Measurements from ENCODE around the gene ANKRD63.

Gene ANKRD63

DNA sequence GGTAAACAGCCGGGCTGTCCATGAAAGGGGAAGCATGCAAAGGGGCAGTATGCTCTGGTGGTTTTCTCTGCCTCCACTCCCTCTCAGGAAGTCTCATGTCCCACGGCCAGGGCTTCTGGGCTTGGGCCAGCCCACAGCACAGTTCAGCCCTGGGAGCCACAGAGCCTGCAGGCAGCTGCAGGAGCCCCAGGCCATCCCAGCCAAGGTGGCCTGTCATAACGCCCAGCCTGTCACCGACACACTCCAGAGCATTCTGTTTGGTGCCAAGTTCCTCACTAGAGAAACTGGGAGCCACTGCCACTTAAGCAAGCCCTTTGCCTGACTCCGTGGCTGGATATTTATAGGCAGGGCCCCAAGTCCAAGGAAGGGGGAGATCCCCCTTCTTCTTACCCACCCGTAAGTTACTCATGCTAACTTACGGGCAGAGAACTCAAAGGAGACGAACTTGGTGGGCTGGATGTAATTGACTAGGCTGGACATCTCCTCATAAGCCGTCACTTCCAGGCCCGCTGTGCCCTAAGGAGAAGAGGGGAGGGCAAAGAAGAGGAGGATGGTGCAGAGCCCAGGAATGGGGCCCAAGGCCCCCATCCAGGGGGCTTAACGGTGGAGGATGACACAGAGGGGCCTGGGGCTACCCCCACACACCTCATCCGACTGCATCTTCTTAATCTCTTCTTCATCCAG lies 13.2 kb upstream of the ANKRD63 start:
- no peak for DNase-seq (ENCODE audit: low read depth)

DNA sequence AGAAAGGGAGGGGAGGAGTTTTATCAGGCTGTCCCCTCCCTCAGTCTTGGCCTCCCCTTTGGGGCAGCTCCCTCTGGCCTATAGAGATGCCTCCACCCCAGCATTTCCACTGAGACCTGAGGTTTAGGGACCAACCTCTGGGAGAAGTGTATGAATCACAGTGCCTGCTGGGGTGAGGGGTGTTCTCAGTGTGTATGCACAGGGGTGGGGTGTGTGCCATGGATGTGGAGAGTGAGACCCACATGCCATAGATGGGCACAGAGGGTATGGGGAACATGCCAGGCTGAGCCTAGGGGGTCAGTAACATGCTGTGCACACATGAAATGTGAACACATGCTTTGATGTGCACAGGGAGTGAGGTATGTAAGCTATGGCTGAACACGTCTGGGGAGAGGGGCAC lies 12.4 kb upstream of the ANKRD63 start:
- DNase-seq (ENCODE audit: low read depth): no peak

DNA sequence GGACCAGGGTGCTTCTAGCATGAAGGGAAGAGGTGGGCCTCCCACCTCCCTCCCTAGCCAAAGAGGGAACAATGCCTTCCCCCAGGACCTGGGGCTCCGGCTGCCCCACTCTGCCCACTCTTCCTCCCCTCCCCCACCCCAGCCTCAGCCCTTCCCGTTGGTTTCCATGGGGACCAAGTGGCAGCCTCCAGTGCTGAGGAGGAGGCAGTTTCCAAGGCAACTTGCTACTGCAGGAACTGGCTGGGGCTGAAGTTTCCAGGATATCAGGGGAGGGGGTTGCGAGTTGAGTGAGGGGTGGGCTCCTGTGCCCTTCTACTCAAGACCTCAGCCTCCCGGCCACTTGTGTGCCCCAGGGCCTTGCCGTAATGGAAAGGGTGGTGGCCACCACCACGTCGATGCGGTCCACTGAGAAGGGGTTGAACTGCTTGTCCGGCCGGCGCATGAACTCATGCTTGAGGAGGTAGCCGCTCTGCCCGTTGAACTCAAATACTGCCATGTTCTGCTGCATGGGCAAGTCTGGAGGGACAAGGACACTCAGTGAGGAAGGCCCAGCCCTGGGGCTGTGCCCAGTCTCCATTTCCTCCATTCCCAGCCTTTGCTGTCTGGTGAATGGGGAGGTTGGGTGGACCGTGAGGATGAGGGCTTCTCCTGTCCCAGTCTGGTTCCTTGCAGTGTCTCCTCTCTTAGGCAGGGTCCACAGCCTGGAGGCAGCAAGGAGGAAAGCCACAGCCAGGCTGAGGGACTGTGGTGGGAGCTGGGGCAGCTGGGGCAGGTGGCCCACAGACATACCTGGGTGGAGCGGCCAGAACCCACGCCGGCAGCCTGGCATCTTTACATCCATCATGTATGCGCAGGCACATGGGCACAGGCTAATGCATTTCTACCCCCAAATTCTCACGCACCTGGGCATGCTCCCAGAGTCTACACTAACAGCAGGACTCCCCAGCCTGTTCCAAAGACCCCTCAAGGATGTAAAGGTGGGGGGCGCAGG lies 11.3 kb upstream of the ANKRD63 start:
- DNase-seq (ENCODE audit: low read depth): no peak

DNA sequence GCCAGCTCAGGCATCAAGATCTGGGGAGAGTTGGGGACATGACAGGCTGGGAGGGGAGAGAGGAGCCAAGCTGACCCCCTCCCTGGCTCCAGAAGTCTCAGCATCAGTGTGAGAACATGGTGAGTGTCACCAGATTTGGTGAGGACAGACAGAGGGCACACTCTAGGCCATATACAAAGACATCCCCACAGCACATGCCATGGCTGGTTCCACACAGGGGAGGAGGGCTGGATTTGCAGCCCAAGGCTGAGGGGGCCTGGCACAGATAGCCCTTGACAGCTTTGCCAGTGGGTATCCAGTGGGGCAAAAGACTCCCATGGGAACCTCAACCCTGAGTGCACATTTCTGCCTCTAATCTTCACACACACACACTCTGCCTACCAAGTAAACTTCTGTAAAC lies 10.1 kb upstream of the ANKRD63 start:
- DNase-seq (ENCODE audit: low read depth): no peak

DNA sequence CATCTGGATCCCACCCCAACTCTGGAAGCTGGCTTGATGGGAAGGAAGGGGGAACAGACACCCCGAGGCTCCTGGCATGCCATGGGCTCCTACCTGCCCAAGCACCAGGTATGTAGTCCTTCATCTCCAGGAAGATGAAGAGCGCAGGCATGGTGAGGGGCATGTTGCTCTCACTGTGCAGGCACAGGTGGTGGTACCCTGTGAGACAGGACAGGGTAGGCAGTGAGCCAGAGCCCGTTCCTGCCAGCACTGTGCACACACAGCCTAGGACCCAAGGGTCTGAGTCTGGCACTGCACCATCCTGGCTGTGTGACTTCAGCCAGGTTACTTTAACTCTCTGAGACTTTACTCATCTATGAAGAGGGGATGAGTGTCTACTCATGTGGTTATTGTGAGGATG lies 9.4 kb upstream of the ANKRD63 start:
- no peak for DNase-seq (ENCODE audit: low read depth)

DNA sequence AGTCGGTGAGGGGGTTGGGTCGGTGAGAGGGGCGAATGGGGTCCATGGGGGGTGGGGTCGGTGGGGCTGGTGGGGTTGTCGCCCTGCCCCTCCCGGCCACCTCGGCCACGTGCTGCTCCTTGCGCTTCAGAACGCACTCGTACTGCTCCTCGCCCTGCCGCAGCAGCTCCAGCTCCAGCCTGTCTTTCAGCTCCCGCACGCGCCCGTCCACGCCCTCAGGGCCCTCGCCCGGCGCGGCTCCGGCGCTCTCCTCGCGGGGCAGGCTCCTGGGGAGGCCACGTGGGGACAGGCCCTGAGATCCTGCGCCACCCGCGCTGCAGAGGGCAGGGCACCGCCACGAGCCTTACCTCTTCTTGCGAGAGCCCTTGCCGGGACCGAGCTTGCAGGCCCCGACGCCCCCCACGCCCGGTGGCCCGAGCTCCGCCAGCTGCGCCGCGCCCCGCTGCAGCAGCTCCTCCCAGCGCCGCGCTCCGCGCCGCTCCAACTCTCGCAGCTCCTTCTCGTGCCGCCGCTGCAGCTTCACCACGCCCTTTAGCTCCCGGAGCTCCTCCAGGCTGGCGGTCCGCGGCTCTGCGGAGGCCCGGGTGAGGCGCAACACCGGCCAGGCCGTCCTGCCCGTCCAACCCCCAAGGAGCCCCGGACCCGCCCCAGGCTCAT lies 8.2 kb upstream of the ANKRD63 start:
- DNase-seq (ENCODE audit: low read depth): peak; percentile 69

DNA sequence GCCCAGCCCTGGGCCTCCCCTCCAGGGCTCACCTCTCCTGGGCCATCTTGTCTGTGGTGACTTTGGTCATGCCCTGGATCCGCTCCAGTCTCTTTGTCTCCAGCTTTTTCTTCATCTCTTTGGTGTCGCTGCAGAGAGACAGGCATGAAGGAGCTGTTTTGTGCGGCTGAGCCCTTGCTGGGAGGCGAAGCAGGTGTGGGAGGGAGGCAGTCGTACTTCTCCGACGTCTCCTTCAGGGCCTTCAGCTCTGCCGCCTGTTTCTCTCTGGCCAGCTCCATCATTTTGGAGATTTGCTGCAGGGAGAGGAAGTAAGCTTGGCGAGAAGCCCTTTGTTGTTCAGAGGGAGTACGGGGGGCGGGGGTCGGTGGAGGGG lies 7.7 kb upstream of the ANKRD63 start:
- DNase-seq (ENCODE audit: low read depth): no peak

DNA sequence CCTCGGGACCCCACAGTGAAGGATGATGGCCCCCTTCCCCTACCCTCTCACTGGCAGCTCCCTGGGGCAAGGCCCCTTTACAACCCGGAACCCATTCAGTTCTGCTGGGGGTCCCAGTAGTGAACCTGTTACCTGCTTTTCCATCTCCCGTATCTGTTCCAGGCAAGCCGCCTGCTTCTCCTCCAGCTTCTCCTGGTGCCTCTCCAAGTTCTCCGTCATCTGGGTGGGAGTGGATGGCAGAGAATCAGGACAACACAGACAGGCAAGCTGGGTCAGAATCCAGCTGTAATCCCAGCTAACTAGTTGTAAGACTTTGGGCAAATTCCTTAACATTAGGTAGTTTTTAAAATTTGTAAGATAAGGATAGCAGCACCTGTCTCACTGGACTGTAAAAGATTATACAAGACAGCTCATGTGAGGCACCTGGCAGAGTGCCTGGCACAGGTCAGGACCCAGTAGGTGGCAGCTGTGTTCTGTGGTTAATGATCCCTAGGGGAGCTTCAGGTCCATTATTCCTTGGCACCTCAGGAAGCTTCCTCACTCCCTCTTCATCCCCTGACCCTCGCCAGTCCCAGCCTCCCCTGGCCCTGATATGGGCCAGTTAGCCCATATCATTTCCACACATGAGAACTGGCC lies 6.4 kb upstream of the ANKRD63 start:
- no peak for DNase-seq (ENCODE audit: low read depth)

DNA sequence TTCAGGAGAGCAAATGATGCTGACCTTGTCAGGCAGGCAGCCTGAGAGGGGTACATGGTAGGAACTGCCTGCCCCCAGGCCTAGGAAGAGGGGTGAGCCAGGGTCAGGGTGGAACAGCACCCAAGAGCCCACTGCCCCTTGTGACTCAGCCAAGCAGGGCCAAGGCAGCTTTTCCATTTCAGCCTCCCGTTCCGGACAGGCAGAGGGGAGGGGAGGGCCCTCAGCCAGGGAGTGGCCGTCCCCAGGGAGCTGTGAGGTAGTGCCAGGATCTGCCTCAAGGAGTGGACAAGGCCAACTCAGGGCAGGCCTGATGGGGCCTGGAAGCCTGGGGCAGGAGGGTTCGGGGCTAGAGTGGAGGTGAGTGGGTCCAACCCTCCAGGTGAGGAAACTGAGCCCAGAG lies 5.1 kb upstream of the ANKRD63 start:
- no peak for DNase-seq (ENCODE audit: low read depth)

DNA sequence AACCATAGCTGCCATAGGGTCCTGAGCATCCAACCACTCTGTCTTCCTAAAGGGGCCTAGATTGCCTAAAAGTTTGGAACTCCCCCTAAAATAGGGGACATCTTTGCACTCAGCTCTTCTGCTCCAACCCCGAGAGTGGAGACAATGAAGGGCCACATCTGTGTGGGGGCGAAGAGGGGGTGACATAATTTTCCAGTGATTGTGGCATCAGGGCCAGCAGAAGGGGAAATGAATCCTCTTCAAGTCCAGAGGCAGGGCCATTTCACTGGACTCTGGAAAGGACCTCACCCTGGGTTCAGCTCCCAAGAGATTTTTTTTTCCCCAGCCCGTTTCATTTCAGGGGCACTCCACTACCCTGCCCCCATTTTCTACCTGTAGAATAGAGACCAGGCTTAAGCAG lies 4.6 kb upstream of the ANKRD63 start:
- no peak for DNase-seq (ENCODE audit: low read depth)

DNA sequence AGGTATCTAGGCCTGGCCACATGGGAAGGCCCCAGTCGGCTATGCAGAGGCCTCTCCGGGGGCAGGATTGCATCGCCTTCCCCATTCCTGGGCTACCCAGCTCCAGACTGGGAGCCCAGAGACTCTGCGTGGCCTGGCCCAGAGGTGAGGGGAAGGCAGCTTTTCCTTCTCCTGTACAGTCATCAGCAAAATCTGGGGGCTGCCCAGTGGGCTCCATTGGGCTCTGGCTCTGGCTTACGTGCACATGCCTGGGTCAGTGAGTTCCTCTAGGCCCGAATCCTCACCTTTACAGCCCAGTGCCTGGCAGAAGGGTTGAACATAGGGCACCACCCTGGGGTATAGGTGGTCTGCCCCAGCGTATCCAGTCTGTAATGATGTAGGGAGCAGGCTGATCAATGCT lies 3.9 kb upstream of the ANKRD63 start:
- no peak for DNase-seq (ENCODE audit: low read depth)

DNA sequence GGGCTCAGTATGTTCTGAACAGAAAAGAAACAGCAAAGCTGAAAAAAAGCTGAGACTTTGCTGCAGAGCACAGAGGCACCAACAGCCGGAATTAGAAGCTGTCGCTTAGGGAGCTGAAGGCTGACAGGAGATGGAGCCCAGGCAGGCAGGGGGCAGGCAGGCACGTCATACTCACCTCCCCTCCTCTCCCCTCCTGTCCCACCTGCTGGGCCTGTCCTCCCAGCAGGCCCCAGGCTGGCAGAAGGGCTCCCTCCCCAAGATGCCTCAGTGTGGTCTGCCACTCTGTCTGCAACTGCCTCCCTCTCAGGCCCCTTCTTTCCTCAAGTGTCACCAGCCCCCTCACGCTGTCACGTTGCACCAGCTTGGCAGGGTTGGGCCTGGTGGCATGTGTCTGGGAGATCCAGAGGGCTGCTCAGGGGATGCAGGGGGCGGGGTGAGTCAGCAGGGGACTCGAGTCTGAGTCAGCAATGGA lies 3.2 kb upstream of the ANKRD63 start:
- DNase-seq (ENCODE audit: low read depth): no peak

DNA sequence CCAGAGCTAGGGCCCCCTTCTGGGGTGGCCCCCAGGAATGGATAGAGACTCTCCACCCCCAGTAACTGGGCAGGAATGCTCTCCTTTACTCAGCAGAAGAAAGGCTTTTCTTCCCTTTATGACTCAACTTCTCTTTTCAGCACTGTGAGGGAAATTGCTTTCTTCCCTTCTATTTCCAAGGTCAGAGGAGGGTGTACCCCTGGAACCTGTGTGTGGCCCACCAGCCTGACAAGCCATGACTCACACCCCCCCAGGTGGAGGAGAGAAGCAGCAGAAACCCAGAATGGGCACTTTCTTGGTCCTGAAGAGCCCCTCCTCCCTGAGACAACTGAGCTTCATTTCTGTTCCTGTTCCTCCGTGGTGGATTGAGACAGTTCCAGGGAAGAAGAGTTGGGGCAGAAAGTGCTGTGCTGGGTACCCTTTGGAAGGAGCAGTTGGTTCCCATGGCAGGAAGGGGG lies 2.7 kb upstream of the ANKRD63 start:
- no peak for DNase-seq (ENCODE audit: low read depth)

DNA sequence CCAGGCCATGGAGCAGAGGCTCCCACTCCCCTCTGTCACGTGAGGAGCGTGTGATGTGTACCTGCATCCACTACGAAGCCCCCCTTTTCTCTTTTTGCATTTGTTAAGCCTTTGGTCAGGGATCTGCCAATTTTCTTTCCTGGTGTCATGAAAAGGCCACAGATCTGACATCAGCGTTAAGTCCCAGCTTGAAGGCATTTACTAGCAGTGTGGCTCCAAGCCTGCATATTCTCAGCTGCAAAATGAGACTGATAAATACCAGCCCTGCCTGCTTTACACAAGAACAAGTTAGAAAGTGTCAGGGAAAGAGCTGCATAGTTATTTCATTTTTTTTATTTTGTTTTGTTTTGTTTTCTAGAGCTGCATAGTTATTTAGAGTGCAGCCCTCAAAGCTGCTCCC lies 2.3 kb upstream of the ANKRD63 start:
- peak; percentile 49 for DNase-seq (ENCODE audit: low read depth)

DNA sequence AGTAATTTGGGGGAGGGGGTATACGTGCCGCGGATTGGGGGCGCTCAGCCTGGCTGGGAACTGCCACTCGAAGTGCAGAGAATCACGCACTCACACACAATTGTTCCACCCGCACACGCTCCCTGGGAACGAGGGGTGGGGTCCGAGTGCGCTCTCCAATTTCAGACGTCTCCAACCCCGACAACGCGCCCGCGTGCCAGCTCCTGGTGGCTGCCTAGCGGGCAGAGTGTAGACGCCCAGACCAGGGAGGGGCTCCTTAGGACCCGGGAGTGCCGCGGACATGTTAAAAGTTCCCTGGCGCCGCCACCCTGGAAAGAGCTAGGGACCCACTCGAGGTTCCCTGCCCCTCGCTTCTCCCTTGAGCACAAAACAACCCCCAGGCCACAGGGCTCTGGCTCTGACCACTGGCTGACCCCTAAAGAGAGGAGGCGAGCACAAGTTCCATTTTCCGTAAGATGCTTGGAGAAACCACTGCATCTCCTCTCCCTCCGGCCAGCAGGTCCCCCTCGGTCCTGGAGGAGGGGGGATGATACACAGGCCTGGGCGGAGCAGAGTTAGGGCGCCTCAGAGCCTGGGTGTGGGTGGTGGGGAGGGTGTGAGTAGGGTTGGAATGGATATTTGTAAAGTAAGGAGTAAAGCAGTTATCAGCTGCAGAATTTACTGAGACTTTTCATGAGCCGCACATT lies 894 bp upstream of the ANKRD63 start:
- no peak for DNase-seq (ENCODE audit: low read depth)

DNA sequence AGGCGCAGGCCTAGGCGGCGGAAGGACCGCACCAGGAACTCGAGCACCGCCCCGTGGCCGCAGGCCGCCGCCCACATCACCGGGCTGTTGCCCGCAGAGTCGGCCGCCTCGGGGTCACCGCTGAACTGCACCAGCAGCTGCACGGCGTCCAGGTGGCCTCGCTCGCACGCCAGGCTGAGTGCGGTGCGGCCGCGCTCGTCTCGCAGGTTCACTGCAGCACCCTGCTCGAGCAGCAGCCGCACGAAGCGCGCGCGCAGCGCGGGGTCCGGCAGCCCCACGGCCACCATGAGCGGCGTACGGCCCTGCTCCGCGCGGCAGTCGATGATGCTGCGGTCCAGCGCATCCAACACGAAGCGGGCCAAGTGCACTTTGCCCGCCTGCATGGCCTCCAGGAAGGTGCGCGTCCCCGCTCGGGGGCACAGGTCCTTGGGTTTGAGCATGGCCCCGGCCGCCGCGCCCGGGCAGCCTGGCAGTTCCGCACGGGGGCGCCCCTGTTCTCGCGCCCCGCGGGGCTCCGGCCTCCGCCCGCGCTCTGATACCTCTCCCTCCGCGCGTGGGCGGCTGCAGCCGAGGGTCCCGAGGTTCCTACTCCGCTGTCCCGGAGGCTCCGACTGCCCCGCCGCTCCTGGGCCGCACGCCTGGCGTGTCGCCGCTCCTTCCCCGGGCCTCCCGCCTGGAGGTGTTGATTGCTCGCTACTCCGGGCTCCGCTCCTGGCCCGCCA lies 556 bp downstream of the ANKRD63 start:
- DNase-seq (ENCODE audit: low read depth): peak; percentile 17

DNA sequence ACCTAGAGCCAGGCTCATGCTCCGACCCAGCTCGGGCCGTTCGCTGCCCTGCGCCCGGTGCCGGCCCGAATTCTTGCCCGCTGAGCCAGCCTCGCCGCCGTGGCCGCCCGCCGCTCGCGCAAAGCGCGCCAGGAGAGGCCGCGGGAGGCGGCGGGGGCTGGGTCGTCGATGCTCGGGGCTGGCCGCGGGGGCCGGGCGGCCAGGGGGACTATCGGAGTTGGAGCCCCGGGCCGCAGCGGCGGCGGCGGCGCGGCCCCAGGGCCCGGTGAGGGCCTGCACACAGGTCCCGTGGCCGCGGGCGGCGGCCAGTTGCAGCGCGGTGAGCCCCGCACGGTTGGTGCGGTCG lies 1.1 kb downstream of the ANKRD63 start:
- no peak for DNase-seq (ENCODE audit: low read depth)

DNA sequence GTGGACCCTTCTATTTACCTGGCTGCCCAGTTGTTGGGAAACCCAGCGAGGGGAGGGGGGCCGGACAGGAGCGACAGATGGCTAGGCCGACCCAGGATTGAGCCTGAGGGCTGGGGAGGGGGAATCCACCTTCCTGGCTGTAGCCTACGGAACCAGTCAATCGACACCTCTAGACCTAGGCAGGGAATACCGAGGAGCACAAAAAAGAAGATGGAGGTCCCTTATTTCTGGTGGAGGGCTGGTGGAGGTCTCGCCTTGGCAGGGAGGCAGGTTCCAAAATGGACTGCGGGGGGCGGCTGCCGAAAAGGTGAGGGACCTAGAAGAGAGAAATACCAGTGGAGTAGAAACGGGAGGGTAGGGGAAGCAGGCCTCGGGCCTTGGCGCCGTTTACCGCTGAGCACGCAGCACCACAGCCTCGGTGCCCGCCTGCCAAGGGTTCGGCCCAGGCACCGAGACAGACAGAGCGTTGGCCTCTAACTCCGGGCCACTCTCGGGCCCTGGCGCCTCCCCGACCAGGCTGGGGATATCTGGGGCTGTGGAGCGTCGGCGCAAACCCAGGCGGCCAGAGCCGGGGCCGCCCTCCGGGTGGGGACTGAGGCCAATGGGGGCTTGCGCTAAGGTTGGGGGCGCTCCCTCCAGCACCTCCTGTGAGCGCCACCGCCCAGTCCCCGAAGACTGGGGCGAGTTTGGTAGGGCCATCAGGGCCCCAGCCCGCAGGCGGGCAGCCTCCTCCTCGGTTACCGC lies 1.6 kb downstream of the ANKRD63 start:
- no peak for DNase-seq (ENCODE audit: low read depth)

DNA sequence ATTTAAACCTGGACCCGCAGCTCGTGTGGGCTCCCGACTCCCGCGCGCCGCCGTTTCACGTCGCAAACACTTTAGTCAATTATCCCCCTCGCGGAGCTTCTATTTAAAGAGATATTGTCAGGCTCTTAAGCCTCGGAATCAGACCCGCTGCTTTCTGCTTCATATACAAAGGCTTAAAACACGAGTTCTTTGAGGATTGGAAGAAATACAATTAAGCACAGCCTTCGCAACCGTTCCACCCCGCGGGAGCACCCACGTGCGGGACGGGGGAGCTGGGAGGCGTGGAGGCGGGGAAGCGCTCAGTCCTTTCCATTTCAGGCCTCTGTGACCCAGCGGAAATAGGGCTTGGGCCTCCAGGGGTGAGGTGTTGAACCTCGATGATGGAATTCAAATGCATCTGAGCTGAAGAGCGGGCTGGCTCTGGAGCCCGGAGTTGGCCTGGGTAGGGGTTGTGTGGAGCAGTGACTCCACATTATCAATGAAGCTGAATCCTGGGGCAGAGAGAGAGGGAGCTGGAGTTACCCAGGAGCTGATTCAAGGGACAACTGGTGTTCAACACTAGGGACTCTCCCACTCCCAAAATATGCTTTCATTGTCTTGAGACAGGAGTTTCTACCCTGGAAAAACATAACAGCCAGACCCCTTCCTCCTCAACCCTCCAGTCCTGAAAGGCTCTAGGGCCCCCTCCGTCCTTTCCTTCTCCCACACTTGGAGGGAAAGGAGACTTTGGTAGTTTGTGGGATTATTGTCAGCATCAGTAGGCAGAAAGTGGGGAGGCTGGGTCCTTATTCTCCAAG lies 2.4 kb downstream of the ANKRD63 start:
- no peak for DNase-seq (ENCODE audit: low read depth)

All from EH (cell line).